Cardiac muscle cell (in vitro differentiated cells and primary cell): Measurements from ENCODE around the gene SLC13A3. TPM values are rescaled to one million over a fixed set of nuclear protein-coding genes. Genes with fewer than 3 reads are reported as not detected.

Experiments
- DNase-seq, 2 donors: peaks; one replicate each; pipeline versions ENCODE4 v3.0.0 to v3.0.0-alpha.2; 2010 to 2017; ENCODE audit warnings: low read depth in 1 of 2, low spot score in 1 of 2
- H3K27ac ChIP-seq: fragments of 200-600 bp; sonication (generic); 2 replicates; pipeline ENCODE4 v1.5.1; 2016
- H3K27me3 ChIP-seq: fragments of 200-600 bp; sonication (generic); 2 replicates; pipeline ENCODE4 v1.6.0; 2016; ENCODE audit warnings: control low read depth
- H3K36me3 ChIP-seq: fragments of 200-600 bp; sonication (generic); 2 replicates; pipeline ENCODE4 v1.5.1; 2016; ENCODE audit warnings: control low read depth
- H3K4me1 ChIP-seq: fragments of 200-600 bp; sonication (generic); 2 replicates; pipeline ENCODE4 v1.8.1; 2017; ENCODE audit warnings: low read depth, mild to moderate bottlenecking, mixed run types
- H3K4me3 ChIP-seq: fragments of 200-600 bp; sonication (generic); 2 replicates; pipeline ENCODE4 v1.5.1; 2016; ENCODE audit warnings: mild to moderate bottlenecking
- H3K9me3 ChIP-seq: fragments of 200-600 bp; sonication (generic); 2 replicates; pipeline ENCODE4 v1.5.1; 2017; ENCODE audit warnings: low read depth, mild to moderate bottlenecking, control low read depth
- CTCF ChIP-seq: IDR thresholded peaks from 2 replicates; pipeline ENCODE4 v1.5.1; 2012; ENCODE audit warnings: low read depth, mild to moderate bottlenecking, low read length
- polyA plus RNA-seq: library from polyadenylated mRNA; unstranded; fragments of >200 nt; fragmentation: Nextera tagmentation; extraction: Ambion mirVana; gene quantifications from 2 replicates; pipeline ENCODE4 v1.2.1, GENCODE V29; 2016
- total RNA-seq: library from RNA; depleted of rRNA; stranded (reverse); fragments of >200 nt; gene quantifications from 2 replicates; pipeline ENCODE4 v1.2.3, GENCODE V29; 2016

Gene SLC13A3
- total and polyA plus RNA-seq, 2 experiments from 2014 or later, result 2.1 to 3.9 TPM

GRCh38 chr20:46575937-46576461, 75.3 kb downstream of the SLC13A3 start:
- Histone ChIP-seq H3K36me3 (no peaks in the 10 kb centered on the region), H3K27ac (no peak overlapping the region), H3K4me3 (no peak overlapping the region), H3K4me1 (no peaks in the 10 kb centered on the region), H3K27me3 (no peaks in the 10 kb centered on the region), H3K9me3 (no peaks in the 10 kb centered on the region)
- DNase-seq, result no peak
- TF ChIP-seq CTCF, result no peak

GRCh38 chr20:46575394-46575793, 75.9 kb downstream of the SLC13A3 start:
- no peak overlapping the region for H3K4me3 ChIP-seq
- H3K36me3 ChIP-seq, result no peaks in the 10 kb centered on the region
- H3K27me3 ChIP-seq, result no peaks in the 10 kb centered on the region
- H3K4me1 ChIP-seq, result no peaks in the 10 kb centered on the region
- no peak overlapping the region for H3K27ac ChIP-seq
- no peak for DNase-seq
- H3K9me3 ChIP-seq, result no peaks in the 10 kb centered on the region
- no peak for TF ChIP-seq CTCF

GRCh38 chr20:46573788-46574584, 77.3 kb downstream of the SLC13A3 start:
- peak in 1 of 2 donors; percentile 6 for DNase-seq
- Histone ChIP-seq H3K9me3 (no peaks in the 10 kb centered on the region), H3K36me3 (no peaks in the 10 kb centered on the region), H3K4me1 (no peaks in the 10 kb centered on the region), H3K27me3 (no peaks in the 10 kb centered on the region), H3K27ac (no peak overlapping the region), H3K4me3 (no peak overlapping the region)
- no peak for TF ChIP-seq CTCF

GRCh38 chr20:46573234-46573633, 78.0 kb downstream of the SLC13A3 start:
- TF ChIP-seq CTCF, result no peak
- Histone ChIP-seq H3K9me3 (no peaks in the 10 kb centered on the region), H3K36me3 (no peaks in the 10 kb centered on the region), H3K27me3 (no peaks in the 10 kb centered on the region), H3K27ac (no peak overlapping the region), H3K4me3 (no peak overlapping the region), H3K4me1 (peaks cover 4% of the 10 kb centered on the region)
- DNase-seq, result no peak

- Histone ChIP-seq H3K27me3 (no peaks in the 10 kb centered on the region), H3K36me3 (no peaks in the 10 kb centered on the region), H3K9me3 (no peaks in the 10 kb centered on the region), H3K4me1 (peaks cover 4% of the 10 kb centered on the region), H3K4me3 (no peak overlapping the region), H3K27ac (no peak overlapping the region)
- no peak for DNase-seq
- TF ChIP-seq CTCF, result no peak
Measured at GRCh38 chr20:46572790-46573189, 78.5 kb downstream of the SLC13A3 start.
